ENCODE measurements around the gene RBM44.

GRCh38 chr2:237886685-237887481, 88.3 kb downstream of the RBM44 start:
- no peak for TF ChIP-seq EZH2 (IDR thresholded peaks at IDR 0.05; ENCODE audit: borderline replicate concordance)
- TF ChIP-seq, protein P1, sequence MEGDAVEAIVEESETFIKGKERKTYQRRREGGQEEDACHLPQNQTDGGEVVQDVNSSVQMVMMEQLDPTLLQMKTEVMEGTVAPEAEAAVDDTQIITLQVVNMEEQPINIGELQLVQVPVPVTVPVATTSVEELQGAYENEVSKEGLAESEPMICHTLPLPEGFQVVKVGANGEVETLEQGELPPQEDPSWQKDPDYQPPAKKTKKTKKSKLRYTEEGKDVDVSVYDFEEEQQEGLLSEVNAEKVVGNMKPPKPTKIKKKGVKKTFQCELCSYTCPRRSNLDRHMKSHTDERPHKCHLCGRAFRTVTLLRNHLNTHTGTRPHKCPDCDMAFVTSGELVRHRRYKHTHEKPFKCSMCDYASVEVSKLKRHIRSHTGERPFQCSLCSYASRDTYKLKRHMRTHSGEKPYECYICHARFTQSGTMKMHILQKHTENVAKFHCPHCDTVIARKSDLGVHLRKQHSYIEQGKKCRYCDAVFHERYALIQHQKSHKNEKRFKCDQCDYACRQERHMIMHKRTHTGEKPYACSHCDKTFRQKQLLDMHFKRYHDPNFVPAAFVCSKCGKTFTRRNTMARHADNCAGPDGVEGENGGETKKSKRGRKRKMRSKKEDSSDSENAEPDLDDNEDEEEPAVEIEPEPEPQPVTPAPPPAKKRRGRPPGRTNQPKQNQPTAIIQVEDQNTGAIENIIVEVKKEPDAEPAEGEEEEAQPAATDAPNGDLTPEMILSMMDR (IDR thresholded peaks at IDR 0.05; ENCODE audit: poor library complexity) = no peak
- TF ChIP-seq EZH2phosphoT487 (IDR thresholded peaks at IDR 0.05; ENCODE audit: low read depth, severe bottlenecking, unreplicated experiment) = no peak
